ENCODE measurements around the gene WNT7B.

Gene WNT7B

DNA sequence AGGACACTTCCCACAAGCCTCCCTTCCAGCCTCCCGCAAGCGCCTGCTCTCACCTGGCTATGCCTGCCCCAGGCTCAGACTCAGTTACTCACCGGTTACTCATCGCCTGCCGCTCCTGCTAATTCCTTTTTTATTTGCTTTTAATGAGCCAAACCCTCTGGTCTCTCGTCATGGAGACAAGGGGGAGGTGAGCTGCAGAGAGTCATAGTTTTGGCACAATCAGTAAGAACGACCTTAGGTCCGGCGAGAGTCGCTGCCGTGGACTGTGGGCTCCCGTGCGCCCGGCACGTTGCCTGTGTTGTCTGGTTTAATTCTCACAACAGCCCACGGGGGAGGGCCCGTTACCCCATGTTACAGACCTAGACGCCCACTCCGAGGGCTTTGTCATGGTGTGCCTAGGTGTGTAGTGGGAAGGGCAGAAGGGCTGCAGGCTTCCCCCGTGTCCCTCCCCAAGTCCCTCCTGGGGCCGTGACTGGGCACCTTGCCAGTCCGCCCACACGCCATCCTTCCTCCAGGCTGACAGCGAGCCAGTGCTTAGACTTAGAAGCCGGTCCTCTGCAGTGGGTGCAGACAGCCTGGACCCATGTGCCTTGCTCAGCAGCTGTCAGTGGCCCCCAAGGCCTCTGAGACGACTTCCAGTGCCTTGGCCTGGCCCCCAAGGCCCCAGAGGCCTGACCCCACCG, 42.2 kb downstream of the WNT7B start:
- H3K4me3 ChIP-seq (replicated peaks; ENCODE audit: low read depth, low read length): peak overlapping the region; percentile 17
- TF ChIP-seq, protein P1, sequence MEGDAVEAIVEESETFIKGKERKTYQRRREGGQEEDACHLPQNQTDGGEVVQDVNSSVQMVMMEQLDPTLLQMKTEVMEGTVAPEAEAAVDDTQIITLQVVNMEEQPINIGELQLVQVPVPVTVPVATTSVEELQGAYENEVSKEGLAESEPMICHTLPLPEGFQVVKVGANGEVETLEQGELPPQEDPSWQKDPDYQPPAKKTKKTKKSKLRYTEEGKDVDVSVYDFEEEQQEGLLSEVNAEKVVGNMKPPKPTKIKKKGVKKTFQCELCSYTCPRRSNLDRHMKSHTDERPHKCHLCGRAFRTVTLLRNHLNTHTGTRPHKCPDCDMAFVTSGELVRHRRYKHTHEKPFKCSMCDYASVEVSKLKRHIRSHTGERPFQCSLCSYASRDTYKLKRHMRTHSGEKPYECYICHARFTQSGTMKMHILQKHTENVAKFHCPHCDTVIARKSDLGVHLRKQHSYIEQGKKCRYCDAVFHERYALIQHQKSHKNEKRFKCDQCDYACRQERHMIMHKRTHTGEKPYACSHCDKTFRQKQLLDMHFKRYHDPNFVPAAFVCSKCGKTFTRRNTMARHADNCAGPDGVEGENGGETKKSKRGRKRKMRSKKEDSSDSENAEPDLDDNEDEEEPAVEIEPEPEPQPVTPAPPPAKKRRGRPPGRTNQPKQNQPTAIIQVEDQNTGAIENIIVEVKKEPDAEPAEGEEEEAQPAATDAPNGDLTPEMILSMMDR (IDR thresholded peaks at IDR 0.05; ENCODE audit: low read depth, low read length, missing control alignments): no peak
- DNase-seq (ENCODE audit: extremely low read depth, low read depth): peak; percentile 55

DNA sequence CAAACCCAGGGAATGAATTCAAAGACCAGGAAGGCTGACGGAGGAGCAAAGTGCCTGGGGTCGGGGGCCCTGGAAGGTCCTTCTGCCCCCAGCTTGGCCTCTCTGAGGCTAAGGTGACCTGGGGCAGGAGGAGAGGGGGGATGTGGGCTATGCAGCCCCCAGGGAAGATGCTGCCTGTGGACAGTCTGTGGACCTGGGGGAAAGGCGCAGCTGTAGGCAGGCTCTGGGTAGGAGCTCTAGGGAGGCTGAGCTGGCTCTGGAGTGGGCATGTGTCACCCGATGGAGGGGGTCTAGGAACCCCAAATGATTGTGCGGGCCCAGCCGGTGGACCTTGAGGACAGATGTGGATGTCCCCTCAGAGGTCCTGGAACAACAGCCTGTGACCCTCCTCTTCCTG, 42.8 kb downstream of the WNT7B start:
- no peak for DNase-seq (ENCODE audit: extremely low read depth, low read depth)
- TF ChIP-seq, protein P1 (IDR thresholded peaks at IDR 0.05; ENCODE audit: low read depth, low read length, missing control alignments): no peak
- no peak overlapping the region for H3K4me3 ChIP-seq (replicated peaks; ENCODE audit: low read depth, low read length)

DNA sequence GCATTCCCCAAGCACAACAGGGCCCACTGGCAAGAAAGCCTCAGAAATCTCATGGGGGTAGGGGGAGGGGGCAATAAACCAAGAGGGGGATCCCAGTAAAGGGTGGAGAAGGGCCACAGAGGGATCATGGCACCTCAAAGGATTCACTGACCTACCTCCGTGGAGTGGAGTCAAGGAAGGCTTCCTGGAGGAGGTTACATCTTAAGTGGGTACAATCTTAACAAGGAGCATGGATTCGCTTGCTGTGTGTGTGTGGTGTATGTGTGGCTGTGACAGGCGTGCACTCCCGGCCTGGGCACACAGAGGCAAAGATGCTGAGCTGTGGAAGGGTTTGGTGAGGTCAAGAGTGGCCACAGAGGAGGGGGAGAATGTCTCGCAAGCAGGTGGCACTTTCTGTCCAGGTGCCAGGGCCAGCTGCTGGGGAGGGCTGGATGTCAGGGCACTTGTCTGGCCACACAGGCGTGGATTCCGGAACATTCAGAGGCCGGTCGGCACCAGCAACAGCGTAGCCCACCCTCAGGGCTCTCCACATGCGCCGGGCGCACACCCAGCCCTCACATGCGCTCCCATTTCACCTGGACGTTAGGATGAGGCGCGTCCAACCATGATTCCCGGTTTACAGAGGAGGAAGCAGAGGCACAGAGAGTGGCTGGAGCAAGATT, 43.3 kb downstream of the WNT7B start:
- TF ChIP-seq, protein P1 (IDR thresholded peaks at IDR 0.05; ENCODE audit: low read depth, low read length, missing control alignments): no peak
- no peak overlapping the region for H3K4me3 ChIP-seq (replicated peaks; ENCODE audit: low read depth, low read length)
- no peak for DNase-seq (ENCODE audit: extremely low read depth, low read depth)

DNA sequence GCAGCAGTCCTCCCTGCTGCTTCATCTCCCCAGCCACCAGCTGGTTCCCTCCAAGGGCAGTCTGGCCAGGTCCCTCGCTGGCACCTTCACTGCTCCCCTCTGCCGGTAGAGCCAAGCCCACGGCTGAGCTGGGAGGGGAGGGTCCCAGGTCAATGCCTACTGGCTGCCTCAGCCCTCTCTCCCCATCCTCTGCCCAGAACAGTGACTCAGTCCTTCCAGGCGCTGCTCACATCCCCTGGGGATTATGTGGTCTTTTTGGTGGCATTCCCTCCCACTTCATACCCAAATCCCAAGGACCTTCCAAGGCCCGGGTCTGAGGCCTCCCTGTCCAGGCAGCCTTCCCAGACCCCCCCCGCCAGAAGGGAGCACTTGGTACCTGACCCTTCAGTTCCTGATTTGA, 44.9 kb downstream of the WNT7B start:
- TF ChIP-seq, protein P1 (IDR thresholded peaks at IDR 0.05; ENCODE audit: low read depth, low read length, missing control alignments): no peak
- DNase-seq (ENCODE audit: extremely low read depth, low read depth): no peak
- H3K4me3 ChIP-seq (replicated peaks; ENCODE audit: low read depth, low read length): no peak overlapping the region

DNA sequence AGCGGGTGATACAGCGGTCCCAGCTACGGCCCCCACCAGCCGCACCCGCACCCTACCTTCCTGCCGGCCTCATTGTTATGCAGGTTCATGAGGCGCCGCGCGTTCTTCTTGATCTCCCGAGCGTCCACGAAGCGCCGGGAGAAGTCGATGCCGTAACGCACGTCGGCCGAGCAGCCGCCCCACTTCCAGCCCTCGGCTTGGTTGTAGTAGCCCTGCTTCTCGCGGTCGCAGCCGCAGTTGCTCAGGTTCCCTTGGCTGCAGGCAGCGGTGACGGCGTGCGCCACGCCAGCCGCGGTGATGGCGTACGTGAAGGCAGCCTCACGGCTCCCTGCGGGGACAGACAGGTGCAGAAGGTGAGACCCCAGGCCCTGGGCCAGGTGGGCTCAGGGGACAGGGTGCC, 45.9 kb downstream of the WNT7B start:
- no peak for DNase-seq (ENCODE audit: extremely low read depth, low read depth)
- TF ChIP-seq, protein P1 (IDR thresholded peaks at IDR 0.05; ENCODE audit: low read depth, low read length, missing control alignments): no peak
- no peak overlapping the region for H3K4me3 ChIP-seq (replicated peaks; ENCODE audit: low read depth, low read length)

DNA sequence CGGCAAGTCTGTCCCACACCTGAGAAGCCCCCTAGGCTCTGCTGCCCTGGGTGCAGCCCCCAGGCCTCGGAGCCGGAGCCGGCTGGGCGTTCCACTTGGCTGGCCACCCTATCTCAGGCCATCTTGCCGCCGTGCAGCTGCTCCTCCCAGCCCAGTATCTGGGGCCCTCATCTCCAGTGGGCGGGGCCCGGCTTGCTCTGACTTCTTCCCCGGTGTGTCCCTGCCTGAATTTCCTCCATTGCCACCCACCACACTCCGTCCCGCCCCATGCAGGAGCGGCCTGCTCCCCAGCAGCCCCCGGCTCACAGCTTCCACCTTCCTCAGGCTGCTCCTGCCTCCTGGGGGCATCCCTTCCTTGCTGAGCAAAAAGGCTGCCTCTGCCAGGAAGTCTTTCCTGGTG, 46.6 kb downstream of the WNT7B start:
- TF ChIP-seq, protein P1 (IDR thresholded peaks at IDR 0.05; ENCODE audit: low read depth, low read length, missing control alignments): no peak

More for the DNA sequence above, 46.6 kb downstream of the WNT7B start:
- H3K4me3 ChIP-seq (replicated peaks; ENCODE audit: low read depth, low read length): no peak overlapping the region
- no peak for DNase-seq (ENCODE audit: extremely low read depth, low read depth)

All from HFF-Myc (cell line).